ENCODE measurements around the gene PPFIBP2.

DNA sequence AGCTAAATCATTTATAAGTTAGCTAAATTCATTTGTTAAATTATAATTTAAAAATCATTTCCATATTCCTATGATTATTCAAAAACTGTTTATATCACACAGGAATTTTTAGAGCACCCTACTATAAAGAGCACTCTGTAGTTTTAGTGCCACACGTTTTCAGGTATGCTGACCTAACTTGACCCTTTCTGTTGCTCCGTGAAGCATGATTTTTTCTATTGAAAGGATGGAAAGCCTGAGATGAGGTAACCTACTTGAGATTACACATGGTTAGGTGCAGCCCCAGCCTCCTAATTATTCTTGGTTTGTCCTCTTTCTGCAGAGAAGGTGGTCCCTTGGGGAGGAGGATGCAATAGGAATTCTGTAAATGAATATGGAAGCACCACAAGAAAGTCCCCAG, 72.6 kb downstream of the PPFIBP2 start:
- no peak for TF ChIP-seq CTCF (IDR thresholded peaks at IDR 0.05)
- TF ChIP-seq SIN3A (IDR thresholded peaks at IDR 0.05; ENCODE audit: borderline replicate concordance, insufficient read depth, low read depth, low read length) = no peak
- no peak for TF ChIP-seq TCF7L2 (IDR thresholded peaks at IDR 0.05; ENCODE audit: low read depth, low read length)
